Raji (cell line): ENCODE measurements around the gene MAMDC4.

Source experiments
- POLR2A ChIP-seq: IDR thresholded peaks from 2 replicates; pipeline ENCODE4 v1.6.1; 2011; ENCODE audit warnings: low read depth, low read length, control low read depth; ENCODE audit not compliant: insufficient read depth

MAMDC4 gene

DNA sequence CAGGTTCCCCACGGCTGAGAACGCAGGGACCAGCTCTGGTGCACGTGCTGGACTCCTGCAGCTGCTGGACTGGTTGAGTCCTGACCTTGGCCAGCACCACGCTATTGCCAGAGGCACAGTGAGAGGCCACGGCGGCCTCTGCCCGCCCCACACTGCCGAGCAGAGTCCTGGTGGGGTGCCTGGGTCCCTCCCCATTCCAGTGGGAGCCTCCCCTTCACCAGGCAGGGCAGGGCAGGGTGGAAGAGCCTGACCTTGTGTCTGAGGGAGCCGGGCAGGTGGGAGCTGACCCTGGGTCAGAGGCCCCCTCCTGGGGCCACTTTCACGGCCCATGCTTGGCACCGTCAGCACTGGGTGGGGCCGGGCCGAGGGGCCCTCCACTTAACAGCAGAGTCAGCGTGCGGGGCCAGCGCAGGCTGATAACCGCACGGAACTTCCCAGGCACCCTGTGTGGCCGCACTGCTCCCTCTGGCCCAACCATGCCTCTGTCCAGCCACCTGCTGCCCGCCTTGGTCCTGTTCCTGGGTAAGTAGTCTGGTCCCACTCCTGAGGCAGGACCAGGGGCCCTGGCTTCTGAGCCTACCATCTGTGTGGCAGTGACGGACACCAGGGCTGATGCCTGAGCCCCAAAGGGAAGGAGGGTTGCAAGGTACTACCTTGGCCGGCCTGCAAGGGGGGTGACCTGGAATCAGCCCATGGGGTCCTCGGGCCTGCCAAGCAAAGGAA lies at the start of gene MAMDC4:
MAMDC4 (plus strand) TSS at position 406 of the 723 bp plus-strand sequence; CDS start at position 477, 71 bp downstream.
- no peak for TF ChIP-seq POLR2A

DNA sequence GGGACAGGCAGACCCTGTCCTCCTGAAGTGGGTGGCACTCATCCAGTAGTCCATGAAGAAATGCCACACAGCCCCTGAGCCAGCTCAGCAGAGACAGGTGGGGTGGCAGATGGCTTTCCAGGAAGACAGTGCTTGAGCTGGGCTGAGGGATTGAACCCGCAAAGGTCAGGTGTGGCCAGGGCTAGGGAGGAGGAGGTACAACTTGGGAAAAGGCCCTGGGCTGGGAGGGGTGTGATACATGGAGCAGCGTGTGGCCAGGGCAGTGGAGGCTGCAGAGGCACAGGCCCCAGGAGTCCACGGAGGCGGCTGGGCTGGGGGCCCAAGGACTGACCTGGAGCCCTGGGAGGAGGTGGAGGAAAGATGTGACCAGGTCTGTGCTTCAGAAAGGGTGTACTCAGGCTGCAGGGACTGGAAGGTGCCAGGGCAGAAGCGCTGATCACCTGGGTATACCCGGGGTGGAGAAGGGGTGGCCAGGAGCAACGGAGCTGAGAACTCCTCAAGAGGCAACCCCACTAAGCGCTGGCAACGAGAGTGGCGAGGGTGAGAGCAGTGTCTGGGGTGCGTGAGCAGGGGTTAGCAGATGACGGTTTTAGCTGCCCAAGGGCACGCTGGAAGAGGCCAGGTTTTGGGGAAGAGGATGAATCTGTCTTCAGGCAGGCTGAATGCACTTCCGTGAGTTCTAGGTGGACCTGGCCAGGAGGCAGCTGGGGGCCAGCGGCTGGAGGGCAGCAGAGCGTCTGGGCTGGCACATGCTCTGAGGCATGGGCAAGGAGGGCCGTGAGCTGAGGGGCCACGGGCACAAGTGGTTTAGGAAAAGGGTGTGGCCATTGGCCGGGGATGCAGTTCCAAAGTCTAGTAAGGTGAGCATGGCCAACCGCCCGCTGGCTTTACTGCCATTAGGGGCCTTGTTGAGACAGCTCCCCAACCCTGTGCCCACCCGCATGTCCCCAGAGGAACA lies 48.3 kb upstream of the MAMDC4 start:
- 0 out of 2 replicates have a peak, but pooled peaks have one; percentile 24 for TF ChIP-seq POLR2A

DNA sequence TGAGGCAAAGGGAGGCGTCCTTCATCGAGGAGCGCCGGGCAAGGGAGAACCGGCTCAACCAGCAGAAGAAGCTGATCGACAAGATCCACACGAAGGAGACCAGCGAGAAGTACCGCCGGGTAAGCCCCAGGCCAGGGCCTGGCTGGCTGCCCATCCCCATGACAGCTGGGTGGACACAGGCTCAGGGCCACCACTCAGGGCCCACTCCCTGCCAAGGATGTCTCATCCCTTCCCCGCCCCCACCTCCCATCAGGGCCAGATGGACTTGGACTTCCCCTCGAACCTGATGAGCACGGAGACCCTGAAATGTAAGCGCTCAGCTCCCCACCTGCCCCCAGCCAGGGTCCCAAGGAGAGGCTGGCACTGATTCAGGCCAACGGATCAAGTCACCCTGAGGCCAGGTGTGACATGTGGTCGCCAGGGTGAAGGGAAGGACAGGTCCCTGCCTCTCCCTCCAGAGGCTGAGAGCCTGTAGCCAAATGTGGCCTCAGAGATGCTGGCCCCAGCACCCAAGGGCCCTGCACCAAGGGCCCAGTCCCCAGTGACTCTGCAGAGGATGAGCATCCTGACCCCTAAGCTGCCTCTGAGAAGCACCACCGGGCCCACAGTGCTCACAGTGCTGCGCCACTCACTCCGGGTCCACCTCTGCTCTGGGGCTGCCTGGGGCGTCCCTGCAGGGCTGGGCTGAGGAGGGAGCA lies 47.5 kb upstream of the MAMDC4 start:
- TF ChIP-seq POLR2A: no peak

DNA sequence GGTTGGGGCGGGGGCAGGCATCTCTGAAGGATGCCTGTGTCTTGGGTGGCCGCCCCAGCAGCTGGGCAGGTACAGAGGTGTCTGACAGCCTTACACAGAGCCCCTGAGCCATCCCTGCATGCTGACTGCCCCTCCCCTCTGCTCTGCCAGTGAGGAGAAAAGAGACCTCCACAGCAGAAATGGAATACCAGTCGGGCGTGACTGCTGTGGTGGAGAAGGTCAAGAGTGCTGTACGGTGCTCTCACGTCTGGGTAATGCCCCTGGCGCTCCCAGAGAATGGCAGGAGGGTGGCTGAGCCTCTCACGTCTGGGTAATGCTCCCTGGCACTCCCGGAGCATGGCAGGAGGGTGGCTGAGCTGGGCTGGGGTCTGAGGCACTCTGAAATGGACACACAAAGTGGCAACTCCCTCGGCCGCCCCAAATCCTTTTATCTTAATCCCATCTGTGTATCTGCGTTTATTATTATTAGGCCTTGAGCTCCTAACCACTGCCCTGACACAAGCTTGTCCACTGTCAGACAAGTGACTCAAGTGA lies 46.9 kb upstream of the MAMDC4 start:
- TF ChIP-seq POLR2A: no peak

DNA sequence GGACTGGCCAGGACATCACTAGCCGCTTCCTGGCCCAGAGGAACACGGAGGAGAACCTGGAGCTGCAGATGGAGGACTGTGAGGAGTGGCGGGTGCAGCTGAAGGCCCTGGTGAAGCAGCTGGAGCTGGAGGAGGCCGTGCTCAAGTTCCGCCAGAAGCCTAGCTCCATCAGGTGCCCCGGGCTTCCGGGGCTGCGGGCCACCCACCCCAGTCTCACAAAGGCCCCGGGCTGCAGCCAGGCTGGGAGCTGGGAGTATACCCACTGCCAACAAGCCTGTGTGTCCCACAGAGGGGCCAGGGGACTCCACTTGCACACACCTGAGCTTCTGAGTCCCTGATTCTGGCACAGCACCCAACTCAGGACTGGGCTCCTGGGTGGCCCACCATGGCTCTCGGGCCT lies 46.1 kb upstream of the MAMDC4 start:
- TF ChIP-seq POLR2A: no peak

DNA sequence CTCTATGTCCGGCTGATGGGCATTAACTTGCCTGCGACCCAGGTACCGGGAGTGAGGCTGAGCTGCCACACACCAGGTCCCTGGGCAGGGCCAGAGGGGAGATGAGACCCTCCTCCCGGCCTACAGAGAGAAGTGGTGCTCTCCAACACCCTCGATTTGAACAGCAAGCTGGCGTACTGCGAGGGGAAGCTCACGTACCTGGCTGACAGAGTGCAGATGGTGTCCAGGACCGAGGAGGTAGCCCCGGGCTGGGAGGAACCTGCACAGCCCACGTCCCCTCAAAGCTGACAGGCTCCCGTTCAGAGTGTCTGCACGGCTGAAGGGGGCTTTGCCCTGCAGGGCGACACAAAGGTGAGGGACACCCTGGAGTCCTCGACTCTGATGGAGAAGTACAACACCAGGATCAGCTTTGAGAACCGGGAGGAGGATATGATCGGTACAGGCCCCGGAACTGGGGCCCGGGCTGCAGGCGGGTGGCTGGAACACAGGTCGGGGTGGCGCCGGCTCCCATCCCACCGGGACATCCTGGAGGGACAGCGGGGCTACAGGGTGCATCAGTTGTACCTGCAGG lies 45.4 kb upstream of the MAMDC4 start:
- TF ChIP-seq POLR2A: no peak

DNA sequence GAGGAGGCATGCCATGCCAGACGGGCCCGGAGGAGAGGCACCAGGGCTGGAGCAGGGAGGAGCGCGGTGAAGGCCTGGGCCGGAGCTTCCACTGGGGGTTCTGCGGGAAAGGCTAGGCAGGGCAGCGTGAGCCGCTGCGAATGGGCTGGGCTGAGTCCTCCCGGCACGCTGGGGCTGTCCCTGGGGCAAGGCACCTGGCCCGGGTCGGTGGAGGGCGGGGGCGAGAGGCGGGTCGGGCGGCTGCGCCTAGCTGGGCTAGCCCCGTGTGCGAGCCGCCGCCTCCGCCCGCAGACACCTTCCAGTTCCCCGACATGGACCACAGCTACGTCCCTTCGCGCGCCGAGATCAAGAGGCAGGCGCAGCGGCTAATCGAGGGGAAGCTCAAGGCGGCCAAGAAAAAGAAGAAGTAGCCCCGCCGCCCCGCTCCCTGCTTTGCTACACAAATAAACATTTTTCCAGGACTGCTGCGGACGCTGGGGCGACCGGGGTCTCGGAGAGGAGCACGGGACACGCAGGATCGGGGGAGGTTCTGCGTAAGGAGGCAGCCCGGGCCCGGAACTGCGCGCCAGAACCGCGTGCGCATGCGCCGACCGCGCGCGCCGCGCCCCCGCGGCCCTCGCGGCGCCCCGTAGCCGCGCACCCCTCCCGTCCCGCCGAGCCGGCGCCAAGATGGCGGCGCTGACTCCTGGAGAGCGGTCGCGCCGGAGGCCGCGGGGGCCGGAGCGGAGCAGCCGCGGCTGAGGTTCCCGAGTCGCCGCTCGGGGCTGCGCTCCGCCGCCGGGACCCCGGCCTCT lies 44.7 kb upstream of the MAMDC4 start, which contains the start of gene RABL6:
RABL6 (plus strand) TSS at position 668 of the 794 bp plus-strand sequence. CDS start 249 bp downstream, outside the sequence.
- TF ChIP-seq POLR2A: peak; percentile 95

DNA sequence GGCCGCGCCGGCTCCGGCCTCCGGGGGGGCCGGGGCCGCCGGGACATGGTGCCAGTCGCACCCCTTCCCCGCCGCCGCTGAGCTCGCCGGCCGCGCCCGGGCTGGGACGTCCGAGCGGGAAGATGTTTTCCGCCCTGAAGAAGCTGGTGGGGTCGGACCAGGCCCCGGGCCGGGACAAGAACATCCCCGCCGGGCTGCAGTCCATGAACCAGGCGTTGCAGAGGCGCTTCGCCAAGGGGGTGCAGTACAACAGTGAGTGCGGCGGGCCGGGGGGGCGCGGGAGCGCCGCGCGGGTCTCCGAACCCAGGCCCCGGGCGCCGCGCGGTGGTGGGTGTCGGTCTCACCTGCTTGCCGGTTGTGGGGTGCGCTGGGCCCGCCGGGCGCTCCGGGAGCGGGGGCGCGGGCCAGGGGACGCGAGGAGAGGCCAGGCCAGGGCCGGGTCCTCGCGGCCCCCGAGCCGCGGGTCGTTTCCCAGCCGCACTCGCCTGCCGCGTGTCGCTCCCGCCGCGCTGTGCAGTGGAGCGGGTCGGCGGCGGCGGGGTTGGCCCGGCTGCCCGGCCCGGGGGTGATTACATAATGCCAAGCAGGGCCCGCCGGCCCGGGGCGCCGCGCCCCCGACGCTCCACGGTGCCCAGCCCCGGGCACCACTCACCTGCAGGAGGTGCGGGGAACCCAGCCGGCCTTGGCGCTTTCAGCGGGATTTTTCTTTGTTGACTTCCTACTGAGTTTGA lies 43.9 kb upstream of the MAMDC4 start:
- 0 out of 2 replicates have a peak, but pooled peaks have one; percentile 9 for TF ChIP-seq POLR2A

DNA sequence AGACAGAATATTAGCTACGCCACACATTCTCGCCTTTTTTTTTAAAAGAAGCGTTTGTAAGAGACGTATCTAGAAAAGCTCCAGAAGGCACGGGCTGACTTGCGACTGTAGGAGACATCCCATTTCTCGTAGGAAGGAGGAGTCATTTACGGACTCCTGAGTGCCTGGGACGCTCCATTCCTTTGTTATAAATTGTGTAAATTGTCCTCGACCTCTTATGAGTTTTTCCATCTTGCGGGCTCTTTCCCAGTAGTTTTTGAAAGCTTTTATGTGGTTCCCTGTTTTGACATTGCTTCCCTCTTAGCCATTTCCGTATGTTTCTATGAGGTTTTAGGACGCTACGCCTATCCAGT lies 43.4 kb upstream of the MAMDC4 start:
- TF ChIP-seq POLR2A: no peak

DNA sequence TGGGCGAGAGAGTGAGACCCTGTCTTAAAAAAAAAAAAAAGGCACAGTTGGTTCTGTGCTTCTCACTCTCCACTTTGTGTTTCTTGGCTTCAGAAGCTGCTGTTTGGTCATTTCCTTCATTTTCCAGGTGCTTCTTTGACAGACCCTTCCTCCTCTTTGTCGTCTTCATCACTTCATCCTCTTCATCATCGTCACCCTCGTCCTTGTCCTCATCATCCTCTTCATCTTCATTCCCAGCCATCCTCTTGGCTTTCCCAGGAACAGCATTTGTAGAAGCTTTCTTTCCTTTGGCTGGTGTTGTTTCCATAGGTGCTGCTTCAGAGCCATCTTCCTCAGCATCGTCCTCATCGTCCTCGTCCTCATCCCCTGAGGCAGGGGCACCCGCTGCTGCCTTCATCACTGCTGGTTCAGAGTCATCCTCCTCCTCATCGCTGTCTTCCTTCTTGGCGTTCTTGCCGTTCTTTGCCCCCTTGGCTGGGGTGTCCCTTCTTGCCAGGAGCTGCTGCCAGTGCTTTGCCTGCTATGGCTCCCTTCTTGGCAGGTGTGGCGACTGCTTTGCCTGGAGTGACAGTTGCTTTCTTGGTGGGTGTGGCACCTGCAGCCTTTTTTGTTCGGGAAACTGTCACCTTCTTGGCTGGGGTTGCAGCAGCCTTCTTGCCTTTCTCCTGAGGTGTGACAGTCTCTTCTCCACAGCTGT lies 37.3 kb upstream of the MAMDC4 start:
- no peak for TF ChIP-seq POLR2A

DNA sequence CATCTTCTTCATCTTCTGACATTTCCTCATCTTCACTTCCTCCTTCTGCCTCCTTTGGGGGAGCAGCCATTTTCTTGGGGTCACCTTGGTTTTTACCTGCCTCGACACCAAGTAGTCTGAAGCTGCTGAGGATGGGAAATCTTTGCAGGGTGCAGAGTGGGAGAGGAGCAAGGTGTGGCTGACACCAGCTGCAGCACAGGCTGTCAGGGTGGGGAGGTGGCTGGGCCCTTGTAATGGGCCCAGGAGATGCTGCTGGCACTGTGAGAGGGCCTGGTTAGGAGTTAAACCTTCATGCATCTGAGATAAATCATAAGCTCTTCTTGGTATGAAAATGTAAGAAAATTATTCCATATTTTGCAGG lies 36.7 kb upstream of the MAMDC4 start:
- TF ChIP-seq POLR2A: no peak

DNA sequence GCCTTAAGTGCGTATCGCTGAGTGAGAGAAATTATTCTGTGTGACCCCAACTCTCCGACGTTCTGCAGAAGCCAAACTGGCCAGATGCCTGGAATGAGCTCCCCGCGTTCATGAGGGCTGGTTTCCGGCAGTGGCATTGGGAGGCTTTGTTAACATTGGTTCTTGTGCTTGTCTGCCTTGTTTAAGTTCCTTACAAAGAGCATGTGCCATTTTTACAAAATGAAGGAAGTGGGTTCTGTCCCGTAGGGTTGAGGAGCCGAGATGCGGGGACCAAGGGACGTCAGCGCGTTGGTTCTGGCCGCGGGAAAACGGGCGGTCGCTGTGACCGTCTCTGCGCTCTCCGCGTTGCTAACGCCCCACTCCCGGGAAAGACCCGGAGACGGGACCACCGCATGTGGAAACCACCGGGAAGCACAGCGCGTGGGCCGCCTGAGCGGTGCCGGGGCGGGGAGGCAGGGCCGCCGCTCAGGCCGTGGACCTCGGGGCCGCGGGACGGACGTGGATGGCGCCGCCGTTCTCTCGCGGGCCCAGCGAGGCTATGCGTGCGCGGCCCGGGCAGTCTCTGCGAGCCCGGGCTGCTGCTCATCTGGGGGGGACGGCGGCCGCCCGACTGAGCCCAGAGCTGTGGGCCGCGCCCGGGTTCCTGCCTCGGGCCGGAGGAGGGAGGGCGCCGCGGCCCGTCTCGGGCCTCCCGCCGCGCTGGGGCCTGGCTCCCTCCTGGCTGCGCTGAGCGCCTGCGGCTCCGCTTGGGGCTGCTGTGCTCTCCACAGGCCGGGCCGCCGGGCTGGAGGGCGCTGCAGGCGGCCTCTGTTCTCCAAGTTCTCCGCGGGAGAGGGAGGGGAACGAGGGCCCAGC lies 30.9 kb upstream of the MAMDC4 start:
- no peak for TF ChIP-seq POLR2A
